Measurements from ENCODE around the gene WDFY3.

WDFY3 gene

DNA sequence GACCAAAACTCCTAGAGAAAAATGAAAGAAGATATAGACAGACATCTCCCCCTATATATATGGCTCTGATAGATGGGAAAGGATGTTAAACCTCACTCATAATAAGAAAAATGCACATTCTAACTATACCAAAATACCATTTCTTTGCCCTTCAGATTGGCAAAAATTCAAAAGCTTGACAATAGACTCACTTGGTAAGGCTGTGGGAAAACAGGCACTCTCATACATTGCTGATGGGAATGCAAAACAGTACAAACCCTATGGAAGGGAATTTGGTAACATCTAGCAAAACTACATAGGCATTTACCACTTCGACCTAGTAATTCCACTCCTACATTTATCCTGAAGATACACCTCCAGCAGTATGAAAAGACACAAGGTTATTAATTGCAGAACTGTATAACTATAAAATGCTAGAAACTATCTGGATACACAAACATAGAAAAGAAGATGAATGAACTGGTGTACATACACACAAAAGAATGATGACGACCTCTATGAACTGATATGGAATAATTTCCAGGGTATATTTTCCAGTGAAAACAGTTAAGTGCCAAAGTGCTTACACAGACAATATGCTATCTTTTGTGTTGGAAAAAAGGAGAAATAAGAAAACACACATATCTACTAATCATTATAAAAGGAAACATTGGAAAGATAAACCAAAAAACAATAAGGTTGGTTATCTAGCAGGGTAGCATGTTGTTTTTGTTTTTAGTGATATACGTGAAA, 48.5 kb downstream of the WDFY3 start:
- TF ChIP-seq CREB1 (IDR thresholded peaks at IDR 0.05; ENCODE audit: low read depth) (no peak), ZBTB7A (IDR thresholded peaks at IDR 0.05; ENCODE audit: low read depth) (no peak), EP300 (IDR thresholded peaks at IDR 0.05; ENCODE audit: borderline replicate concordance) (no peak), TCF12 (IDR thresholded peaks at IDR 0.05; ENCODE audit: low read depth) (no peak), FOXM1 (IDR thresholded peaks at IDR 0.05; ENCODE audit: borderline replicate concordance, low read depth) (no peak), CEBPB (IDR thresholded peaks at IDR 0.05) (no peak), YY1 (IDR thresholded peaks at IDR 0.05; ENCODE audit: low read depth) (no peak), TEAD4 (IDR thresholded peaks at IDR 0.05) (no peak), TAF1 (IDR thresholded peaks at IDR 0.05; ENCODE audit: low read depth) (no peak), RAD21 (IDR thresholded peaks at IDR 0.05; ENCODE audit: low read depth) (no peak), NFIC (IDR thresholded peaks at IDR 0.05) (no peak), EGR1 (IDR thresholded peaks at IDR 0.05) (no peak)
- TF ChIP-seq, protein P1, sequence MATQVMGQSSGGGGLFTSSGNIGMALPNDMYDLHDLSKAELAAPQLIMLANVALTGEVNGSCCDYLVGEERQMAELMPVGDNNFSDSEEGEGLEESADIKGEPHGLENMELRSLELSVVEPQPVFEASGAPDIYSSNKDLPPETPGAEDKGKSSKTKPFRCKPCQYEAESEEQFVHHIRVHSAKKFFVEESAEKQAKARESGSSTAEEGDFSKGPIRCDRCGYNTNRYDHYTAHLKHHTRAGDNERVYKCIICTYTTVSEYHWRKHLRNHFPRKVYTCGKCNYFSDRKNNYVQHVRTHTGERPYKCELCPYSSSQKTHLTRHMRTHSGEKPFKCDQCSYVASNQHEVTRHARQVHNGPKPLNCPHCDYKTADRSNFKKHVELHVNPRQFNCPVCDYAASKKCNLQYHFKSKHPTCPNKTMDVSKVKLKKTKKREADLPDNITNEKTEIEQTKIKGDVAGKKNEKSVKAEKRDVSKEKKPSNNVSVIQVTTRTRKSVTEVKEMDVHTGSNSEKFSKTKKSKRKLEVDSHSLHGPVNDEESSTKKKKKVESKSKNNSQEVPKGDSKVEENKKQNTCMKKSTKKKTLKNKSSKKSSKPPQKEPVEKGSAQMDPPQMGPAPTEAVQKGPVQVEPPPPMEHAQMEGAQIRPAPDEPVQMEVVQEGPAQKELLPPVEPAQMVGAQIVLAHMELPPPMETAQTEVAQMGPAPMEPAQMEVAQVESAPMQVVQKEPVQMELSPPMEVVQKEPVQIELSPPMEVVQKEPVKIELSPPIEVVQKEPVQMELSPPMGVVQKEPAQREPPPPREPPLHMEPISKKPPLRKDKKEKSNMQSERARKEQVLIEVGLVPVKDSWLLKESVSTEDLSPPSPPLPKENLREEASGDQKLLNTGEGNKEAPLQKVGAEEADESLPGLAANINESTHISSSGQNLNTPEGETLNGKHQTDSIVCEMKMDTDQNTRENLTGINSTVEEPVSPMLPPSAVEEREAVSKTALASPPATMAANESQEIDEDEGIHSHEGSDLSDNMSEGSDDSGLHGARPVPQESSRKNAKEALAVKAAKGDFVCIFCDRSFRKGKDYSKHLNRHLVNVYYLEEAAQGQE (IDR thresholded peaks at IDR 0.05; ENCODE audit: low read depth), result no peak
- TF ChIP-seq, protein P2, sequence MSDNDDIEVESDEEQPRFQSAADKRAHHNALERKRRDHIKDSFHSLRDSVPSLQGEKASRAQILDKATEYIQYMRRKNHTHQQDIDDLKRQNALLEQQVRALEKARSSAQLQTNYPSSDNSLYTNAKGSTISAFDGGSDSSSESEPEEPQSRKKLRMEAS (IDR thresholded peaks at IDR 0.05), result no peak
- TF ChIP-seq, protein P3, sequence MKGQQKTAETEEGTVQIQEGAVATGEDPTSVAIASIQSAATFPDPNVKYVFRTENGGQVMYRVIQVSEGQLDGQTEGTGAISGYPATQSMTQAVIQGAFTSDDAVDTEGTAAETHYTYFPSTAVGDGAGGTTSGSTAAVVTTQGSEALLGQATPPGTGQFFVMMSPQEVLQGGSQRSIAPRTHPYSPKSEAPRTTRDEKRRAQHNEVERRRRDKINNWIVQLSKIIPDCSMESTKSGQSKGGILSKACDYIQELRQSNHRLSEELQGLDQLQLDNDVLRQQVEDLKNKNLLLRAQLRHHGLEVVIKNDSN (IDR thresholded peaks at IDR 0.05), result no peak

DNA sequence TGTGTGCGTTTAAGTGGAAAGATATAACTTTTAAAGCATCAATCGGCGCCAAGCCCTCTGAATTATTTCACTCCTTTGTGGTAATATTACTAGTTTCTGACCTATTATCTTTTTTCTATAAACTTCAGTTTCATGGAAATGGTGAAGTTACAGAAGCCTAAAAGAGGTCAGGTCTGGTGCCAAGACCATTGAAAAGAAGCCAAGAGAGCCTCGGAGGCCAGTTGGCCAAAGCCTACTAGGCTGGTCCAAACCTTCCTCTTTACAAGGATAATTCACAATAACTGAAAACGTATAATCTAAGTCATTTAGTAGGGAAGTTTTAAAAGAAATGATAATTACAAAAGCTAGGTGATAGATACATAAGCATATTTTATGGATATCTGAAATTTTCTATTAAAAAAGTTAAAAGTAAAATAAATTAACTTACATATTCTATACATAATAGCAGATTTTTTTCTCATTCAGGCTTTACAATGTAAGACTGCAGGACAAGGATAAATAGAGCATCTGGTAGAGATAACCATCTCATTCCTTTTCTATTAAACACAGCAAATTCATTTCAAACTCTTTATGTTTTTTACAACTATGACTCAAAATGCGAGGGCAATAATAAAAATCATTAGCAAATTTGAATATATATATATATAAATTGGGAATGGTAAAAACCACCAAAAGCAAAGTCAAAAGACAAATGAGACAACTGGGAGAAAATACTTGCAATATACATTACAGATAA, 49.2 kb downstream of the WDFY3 start:
- TF ChIP-seq CREB1 (IDR thresholded peaks at IDR 0.05; ENCODE audit: low read depth) (no peak), TEAD4 (IDR thresholded peaks at IDR 0.05) (no peak), NFIC (IDR thresholded peaks at IDR 0.05) (no peak), EGR1 (IDR thresholded peaks at IDR 0.05) (no peak), YY1 (IDR thresholded peaks at IDR 0.05; ENCODE audit: low read depth) (no peak), RAD21 (IDR thresholded peaks at IDR 0.05; ENCODE audit: low read depth) (no peak), CEBPB (IDR thresholded peaks at IDR 0.05) (no peak), TAF1 (IDR thresholded peaks at IDR 0.05; ENCODE audit: low read depth) (no peak), FOXM1 (IDR thresholded peaks at IDR 0.05; ENCODE audit: borderline replicate concordance, low read depth) (no peak), TCF12 (IDR thresholded peaks at IDR 0.05; ENCODE audit: low read depth) (no peak), EP300 (IDR thresholded peaks at IDR 0.05; ENCODE audit: borderline replicate concordance) (no peak), ZBTB7A (IDR thresholded peaks at IDR 0.05; ENCODE audit: low read depth) (no peak)
- TF ChIP-seq, protein P1 (IDR thresholded peaks at IDR 0.05; ENCODE audit: low read depth), result no peak
- TF ChIP-seq, protein P3 (IDR thresholded peaks at IDR 0.05), result no peak
- TF ChIP-seq, protein P2 (IDR thresholded peaks at IDR 0.05), result no peak

GRCh38 chr4:84916227-84916626, 50.3 kb downstream of the WDFY3 start:
- TF ChIP-seq EP300 (IDR thresholded peaks at IDR 0.05; ENCODE audit: borderline replicate concordance) (no peak), CEBPB (IDR thresholded peaks at IDR 0.05) (no peak), YY1 (IDR thresholded peaks at IDR 0.05; ENCODE audit: low read depth) (no peak), ZBTB7A (IDR thresholded peaks at IDR 0.05; ENCODE audit: low read depth) (no peak), FOXM1 (IDR thresholded peaks at IDR 0.05; ENCODE audit: borderline replicate concordance, low read depth) (no peak), EGR1 (IDR thresholded peaks at IDR 0.05) (no peak), CREB1 (IDR thresholded peaks at IDR 0.05; ENCODE audit: low read depth) (no peak), RAD21 (IDR thresholded peaks at IDR 0.05; ENCODE audit: low read depth) (no peak), TEAD4 (IDR thresholded peaks at IDR 0.05) (no peak), TAF1 (IDR thresholded peaks at IDR 0.05; ENCODE audit: low read depth) (no peak), NFIC (IDR thresholded peaks at IDR 0.05) (no peak)
- TF ChIP-seq, protein P3 (IDR thresholded peaks at IDR 0.05), result no peak
- TF ChIP-seq, protein P1 (IDR thresholded peaks at IDR 0.05; ENCODE audit: low read depth), result no peak
- TF ChIP-seq, protein P2 (IDR thresholded peaks at IDR 0.05), result no peak
